ENCODE data around the gene C2orf81.

The C2orf81 gene

DNA sequence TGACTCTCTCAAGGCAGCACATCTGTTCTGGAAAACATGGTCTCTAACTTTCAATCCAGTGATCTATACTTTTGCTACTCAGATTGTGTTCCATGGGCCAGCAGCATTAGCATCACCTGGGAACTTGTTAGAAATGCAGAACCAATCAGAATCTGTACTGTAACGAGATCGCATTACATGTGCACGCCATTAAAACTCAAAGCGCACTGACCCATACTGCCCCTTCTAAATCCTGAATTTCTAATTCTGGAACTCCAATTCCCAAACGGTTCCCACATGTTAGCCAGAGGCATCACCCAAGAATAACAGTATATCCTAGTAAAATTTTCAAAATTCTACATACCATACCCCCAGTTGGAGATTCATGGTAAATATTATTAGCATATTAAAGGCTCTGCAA, 30.8 kb downstream of the C2orf81 start:
- no peak for DNase-seq (ENCODE audit: low spot score)

DNA sequence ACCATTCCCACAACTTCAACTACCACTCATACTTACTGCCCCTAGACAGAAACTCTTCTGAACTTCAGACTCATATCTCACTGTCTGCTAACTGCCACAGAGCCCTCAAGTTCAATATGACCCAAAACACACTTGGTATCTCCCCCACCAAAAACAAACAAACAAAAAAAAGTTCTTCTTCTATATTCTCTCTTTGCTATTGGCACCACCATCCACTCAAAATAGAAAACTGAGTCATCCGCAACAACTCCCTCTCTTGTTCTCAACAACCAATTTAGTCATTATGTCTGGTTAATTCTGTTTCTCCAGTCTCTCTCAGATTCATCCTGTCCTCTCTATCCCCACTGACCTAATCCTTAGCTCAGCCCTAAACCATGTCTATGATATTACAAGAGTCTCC, 34.1 kb downstream of the C2orf81 start:
- DNase-seq (ENCODE audit: low spot score) = no peak

DNA sequence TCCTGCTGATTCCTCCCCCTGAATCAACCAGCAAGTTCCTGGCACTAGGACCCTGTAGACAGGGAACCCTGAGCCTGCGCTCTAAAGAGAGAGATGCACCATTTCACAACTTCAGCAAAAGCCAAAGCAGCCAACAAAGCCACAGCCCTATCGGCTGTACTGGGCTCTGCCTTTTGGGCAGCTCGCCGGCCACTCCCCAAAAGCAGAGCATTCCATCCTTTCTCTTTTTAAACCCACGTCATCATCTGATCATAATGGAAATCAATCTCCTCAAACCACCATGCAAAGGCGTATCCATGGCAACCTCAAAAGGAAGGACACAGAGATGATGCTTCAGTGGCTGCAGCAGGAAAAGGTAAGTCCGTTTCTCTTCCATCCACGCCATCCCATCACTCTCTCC, 36.0 kb downstream of the C2orf81 start:
- no peak for DNase-seq (ENCODE audit: low spot score)

DNA sequence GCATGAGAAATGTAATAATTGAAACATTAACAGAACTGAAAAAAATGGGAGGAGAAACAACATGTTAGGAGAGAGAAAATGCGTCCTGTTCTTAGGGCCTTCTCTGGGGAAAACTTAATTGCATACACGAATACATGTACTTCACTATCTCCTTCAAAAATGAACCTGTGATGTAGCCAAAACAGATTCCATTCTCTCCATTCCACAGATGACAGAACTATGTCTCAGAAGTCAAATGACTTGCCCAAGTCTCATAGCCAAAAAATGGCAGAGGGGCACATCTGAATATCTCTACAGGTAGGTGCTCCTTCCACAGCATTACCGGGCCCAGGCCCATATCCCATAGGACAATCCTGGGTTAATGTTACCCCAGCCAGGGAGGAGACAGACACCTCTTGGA, 37.4 kb downstream of the C2orf81 start:
- DNase-seq (ENCODE audit: low spot score) = no peak

DNA sequence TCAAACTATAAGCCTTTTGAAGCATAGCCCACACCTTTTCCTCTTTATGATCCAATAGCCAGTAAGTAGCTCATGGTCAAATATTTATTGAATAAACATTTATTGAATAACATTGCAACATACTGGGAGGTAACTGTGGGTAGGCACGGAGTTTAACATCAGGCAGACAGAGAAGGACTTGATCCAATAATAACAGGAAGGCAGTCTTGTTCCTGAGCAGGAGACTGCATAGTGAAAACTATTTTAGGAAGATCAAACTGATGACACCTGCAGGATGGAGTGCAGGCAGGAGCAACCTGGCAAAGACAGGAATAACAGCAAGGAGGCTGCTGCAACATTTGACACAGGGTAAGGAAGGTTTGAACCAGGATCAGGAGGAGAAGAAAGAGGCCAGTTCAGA, 38.2 kb downstream of the C2orf81 start:
- DNase-seq (ENCODE audit: low spot score) = no peak

DNA sequence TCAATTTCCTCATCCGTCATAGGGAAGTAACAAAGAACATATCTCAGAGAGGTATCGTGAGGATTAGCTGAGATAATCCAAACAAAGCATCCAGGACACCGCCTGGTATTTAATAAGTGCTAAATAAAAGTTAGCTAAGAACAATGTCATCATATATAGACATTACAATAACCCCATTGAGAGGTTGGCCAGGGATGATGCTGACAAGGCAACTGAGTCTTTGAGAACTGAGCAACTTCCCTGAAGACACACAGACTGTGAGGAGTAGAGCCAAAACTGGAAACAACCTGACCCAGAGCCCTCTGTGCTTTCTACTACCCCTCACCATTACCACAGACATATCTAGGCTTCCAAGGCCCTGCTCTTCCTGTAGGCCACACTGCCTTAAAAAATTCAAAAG, 39.7 kb downstream of the C2orf81 start:
- no peak for DNase-seq (ENCODE audit: low spot score)

DNA sequence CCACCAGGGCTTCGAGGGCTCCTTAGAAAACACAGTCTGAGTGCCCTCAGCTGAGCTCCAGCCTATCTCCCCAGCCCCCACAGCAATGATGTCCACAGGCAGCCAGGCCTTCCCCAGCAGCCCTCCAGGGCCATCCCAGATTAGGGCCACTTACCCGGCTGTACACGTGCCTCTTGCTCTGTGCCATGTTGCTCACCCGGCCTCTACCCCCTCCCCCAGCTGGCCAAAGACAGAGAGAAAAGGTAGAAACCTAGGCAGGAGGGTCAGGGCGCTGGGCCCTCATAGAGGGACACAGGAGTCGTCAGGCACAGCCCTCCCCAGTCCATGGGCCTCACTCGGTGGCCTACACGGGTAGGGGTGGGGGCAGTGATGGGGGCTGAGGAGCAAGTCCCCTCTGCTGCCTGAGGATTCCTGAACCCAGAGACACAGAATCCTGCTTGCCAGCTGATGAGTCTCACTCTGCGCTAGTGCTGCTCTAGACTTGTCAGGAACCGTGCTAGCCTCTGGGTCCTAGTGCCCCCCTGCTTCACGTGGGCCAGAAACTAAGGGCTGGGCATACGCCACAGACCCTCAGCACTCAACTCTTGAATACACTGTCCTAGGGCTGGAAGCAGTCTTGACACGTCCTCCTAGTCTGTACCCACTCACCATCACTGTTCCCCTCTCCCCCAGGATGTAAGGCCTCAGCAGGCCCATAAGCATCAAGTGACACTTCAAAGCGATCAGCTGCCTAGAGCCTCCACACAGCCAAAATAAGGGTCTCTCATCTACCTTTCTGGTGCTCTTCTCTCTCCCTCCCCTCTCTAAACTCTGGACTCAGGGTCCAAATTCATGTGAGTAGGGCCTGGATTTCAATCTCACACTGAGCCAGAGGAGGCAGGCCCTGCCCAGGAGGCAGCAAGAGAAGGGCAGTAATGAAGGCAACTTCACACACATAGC, 41.3 kb downstream of the C2orf81 start, which contains the start of gene DCTN1:
Gene DCTN1 (minus strand): TSS at position 461 of the 939 bp plus-strand sequence. CDS start 274 bp downstream, at position 187.
- no peak for DNase-seq (ENCODE audit: low spot score)

DNA sequence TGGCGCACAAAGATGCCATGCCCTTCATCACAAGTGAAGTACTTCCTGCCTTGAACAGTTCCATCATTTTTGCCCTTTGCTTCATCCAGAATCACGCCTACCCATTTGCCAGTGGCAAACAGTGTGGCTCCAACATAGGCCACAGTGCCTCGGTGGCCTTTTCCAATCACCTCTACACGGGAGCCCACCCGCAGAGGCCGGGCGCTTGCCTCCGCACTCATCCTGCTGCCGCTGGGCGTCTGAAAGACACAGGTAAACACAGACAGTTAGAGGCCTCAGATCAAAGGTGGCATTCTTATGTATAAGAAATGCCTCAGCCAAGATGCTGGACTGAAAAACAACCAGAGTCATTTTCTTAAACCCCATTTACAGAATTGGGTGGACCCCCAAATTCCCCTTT, 43.4 kb downstream of the C2orf81 start:
- DNase-seq (ENCODE audit: low spot score) = no peak

DNA sequence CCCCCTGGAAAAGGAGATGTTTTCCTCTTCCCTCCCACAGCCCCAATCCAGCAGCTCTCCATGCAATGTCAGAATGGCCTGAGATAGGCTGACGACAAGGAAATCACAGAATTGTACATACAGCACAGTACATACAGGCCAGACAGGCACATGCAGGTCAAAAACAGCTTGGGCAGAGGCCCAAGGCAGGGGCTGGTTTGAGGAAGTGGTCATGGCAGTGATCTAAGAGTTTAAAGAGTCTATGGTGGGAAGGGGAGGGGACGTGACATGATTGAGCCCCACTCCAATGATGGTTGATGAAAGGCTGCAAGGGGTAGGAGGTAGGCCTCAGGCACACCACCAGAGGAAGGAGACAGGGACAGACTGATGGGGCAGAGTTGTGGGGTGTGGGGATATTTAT, 45.6 kb downstream of the C2orf81 start:
- DNase-seq (ENCODE audit: low spot score) = no peak

DNA sequence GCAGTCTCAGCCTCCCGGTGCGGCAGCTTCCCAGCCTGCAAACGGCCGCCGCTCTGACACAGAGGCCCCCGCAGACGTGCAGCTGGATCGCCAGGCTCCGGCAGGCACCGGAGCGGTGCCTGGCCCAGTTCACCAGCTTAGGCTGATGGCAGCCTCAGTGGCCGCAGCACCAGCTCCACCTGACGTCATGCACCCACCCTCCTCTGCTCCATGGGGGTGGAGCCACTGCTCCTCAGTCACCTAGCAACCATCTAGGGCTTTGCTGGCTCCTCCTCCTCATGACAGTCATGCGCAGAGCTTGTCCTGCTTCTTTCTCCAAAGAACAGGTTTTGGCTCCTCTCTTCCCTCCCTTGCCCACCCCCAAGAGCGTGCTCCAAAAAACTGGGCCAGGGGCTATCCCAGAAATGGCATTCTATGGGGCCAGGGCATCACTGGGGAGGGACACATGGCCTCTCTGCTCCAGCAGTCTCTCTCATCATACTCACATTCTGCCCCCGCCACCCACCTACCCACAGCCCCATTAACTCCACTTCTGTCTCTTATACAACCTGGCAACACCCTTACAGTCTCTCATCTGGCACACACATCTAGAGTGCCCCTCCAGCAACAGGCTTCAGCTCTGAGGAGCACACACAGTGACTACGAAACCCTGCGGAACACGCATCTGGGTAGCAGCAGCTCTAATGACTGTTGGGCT, 46.8 kb downstream of the C2orf81 start:
- DNase-seq (ENCODE audit: low spot score) = no peak

DNA sequence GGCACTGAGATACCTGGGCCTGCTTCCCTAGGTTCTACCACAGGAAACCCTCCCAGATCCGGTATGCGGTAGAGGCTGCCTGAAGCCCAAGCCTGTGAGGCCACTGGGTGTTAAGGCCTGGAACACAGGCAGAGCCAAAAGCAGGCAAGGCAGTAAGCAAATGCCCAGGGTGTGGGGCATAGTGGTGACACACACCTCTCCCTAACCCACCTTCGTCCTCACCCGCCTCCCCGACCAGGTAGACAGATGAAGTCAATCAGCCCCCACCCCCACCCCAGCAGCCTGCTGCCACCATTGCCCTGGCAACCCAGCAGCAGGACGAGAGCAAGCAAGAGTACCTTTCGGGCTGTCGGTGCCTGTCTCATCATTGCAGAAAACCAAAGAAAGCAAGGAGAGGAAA, 47.4 kb downstream of the C2orf81 start:
- no peak for DNase-seq (ENCODE audit: low spot score)

DNA sequence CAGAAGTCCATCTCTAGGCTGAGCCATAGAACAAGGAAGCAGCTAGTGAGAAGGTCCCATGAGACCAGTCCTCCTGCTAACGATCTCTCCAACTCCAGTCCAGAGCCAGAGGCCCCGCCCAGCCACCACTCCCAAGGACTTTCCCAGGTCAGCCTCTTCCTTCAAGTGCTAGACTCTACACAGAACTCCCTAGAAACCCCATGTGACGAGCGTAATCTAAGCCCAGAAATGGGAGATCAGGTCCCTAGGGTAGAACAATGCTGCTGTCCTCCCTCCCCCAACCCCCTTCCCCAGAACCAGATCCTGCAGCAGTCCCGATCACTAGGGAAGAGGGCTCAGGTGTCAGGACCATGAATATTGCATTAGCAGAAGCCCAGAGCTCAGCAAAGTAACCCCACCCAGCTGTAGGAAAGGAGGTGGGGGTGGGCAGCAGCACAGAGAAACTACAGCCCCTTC, 48.2 kb downstream of the C2orf81 start:
- DNase-seq (ENCODE audit: low spot score) = no peak

DNA sequence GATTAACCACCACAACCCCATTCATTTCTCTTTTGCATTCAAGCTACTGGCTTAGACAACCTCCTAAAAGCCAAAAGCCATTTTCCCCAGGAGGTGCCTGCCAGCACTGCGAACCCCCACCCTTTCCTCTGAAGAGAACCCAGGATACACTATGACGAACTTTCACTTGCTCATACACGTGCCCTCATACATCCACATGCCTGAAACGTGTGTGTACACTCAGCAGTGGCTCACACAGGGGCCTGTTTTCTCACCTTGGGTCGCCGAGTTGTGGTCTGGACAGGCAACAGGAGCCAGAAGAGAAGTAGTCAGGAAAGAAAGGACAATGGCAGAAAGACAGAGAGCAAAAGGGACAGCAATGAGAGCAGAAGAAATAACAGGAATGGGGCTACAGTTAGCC, 48.7 kb downstream of the C2orf81 start:
- DNase-seq (ENCODE audit: low spot score) = no peak

DNA sequence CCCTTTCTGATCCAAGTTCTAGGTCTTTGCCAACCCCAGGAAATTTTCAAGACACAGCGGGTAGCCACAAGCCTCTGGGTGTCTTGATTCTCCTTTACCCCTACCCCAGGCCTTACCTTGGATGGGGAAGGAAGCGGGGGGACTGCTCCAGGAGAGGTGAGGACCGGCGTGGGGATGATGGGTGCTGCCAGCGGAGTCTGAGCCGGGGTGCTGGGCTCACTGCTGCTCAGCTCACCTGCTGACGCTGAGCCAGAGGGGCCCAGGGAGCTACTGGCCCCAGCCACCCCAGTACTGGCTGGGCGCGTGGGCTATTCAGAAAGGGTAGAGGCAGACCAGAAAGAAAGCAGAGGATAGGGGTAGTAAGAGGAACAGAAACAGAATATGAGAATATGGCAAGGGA, 50.0 kb downstream of the C2orf81 start:
- DNase-seq (ENCODE audit: low spot score) = no peak

DNA sequence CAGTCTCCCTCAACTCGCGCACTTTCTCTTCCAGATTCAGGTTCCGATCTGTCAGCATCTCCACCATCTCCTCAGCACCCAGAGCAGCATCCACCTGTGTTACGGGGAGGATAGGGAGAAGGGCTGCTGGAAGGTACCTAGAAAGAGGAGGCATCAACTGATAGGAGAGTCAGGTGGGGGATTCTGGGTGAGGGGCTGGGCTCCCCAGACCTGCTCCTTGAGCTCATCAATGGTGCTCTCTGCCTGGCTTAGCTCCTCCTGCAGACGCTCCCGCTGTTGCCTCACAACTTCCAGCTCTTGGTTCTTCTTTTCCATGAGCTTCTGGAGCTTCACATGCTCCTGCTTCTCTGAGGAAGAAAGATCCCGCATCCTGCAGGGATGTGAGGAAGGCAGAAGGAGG, 51.4 kb downstream of the C2orf81 start:
- no peak for DNase-seq (ENCODE audit: low spot score)

DNA sequence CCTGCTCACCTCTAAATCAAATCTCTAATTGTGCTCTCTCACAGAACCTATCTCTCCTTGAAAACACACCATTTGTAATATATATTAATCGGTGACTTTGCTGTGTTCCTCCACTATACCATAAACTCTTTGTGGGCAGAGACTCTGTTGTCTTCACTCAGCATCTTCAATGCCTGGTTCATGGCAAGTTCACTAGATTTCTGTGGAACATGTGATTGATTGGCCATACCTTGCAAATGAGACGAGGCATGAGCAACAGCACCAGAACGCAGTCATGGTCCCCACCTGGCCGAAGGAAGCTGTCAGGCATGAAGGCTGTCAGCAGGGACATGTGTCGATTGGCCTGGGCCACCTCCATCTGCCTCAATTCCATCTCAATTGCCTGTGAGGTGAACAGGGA, 52.9 kb downstream of the C2orf81 start:
- DNase-seq (ENCODE audit: low spot score) = no peak

DNA sequence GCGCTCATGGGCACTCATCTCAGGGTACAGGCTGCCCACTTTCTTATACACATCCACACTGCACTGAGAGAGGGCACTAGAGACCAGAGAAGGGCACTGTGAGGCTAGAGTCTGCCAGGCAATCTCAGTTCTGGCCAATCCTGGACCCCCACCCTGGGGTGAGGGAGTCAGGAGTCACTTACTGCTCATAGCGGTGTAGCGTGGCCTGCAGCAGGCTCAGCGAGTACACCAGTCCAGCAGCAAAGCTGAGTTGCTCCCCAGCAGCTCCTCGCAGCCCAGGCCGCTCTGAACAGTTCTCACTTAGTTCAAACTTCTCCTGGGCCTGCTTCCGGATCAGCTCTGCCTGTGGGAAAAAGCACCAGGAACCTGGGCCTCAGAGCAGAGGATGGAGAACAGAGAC, 53.6 kb downstream of the C2orf81 start:
- no peak for DNase-seq (ENCODE audit: low spot score)

DNA sequence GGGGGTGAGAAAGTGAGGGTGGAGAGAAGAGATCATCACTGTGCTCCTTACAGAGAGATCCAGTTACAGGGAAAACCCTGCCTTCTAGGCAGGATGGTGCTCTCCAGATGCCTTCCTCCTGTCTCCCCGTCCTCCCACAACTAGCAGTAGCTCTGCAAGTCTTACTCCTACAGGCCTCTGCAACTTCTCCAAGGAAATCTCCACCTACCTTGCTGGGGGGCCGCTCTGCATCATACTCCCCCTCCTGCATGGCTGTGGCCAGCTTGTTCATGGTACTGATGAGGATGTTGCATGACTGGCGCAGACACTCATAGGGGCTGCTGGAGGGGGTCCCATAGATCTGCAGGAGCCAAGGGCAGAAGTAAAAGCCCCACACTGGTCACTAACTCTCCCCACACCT, 55.4 kb downstream of the C2orf81 start:
- no peak for DNase-seq (ENCODE audit: low spot score)

DNA sequence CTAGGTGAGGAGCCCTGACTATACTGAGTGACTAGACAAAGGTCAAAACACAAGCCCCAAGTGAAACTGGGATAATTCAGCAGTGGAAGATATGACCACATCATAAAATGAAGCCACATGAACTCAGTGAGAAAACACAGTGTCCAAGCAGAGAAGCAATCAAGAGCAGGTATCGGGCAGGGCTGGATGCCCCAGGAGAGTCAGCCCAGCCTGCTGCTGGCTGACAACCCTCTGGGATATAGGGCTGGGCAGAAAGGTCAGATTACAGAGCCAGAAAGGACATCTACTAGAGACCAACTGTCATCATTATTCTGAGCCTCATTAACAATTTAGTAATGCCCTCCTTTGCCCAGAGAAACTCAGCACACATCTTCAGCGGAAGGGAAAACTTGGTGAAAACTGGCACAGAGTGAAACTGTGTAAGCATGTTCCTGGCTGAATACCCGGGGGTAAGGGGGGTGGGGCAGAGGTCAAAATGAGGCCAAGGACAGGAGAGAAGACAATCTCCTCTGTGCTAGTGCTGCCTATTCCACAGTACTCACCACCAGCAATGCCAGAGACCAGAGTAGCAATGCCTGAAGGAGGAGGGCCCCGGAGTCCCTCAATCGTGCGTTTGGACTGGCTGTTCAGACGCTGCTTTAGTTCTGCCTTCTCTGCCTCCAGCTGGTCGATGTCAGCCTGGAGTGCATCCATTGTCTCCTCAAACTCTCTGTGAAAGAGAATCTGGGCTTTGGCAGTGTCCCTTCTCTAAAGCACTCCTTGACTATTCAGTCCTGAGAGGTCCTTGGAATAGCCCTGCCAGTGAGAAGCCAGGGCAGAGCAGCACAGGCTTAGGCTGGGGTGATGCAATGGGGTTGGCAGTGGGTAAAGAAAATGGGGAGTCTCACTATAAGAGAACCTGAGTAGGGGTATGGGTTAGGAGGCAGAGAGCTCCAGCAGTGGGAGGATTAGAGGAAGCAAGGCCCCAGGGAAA, 56.6 kb downstream of the C2orf81 start:
- DNase-seq (ENCODE audit: low spot score) = no peak

Data from germinal center (tissue), 1 donor.